Measurements from ENCODE around the gene CD44.

CD44 gene

GRCh38 chr11:35139722-35140282, 831 bp downstream of the CD44 start:
- no peak for DNase-seq

GRCh38 chr11:35141071-35141470, 2.1 kb downstream of the CD44 start:
- no peak for DNase-seq

GRCh38 chr11:35141571-35141971, 2.6 kb downstream of the CD44 start:
- DNase-seq = peak in 19 of 51 donors; percentile 2 to 51 (median 22)

- no peak for DNase-seq
These were observed 3.6 kb downstream of the CD44 start for GRCh38 chr11:35142481-35143075.

- no peak for DNase-seq
These were observed 4.5 kb downstream of the CD44 start for GRCh38 chr11:35143297-35144135.

GRCh38 chr11:35144136-35144741, 5.3 kb downstream of the CD44 start:
- peak in 1 of 51 donors; percentile 34 for DNase-seq

GRCh38 chr11:35144806-35145205, 5.8 kb downstream of the CD44 start:
- DNase-seq = no peak

- DNase-seq = no peak
These were observed 6.3 kb downstream of the CD44 start for GRCh38 chr11:35145271-35145670.

GRCh38 chr11:35146074-35146521, 7.1 kb downstream of the CD44 start:
- DNase-seq = no peak

- no peak for DNase-seq
These were observed 7.7 kb downstream of the CD44 start for GRCh38 chr11:35146711-35147110.

GRCh38 chr11:35147235-35147634, 8.3 kb downstream of the CD44 start:
- no peak for DNase-seq

GRCh38 chr11:35148163-35148837, 9.3 kb downstream of the CD44 start:
- DNase-seq = no peak

- DNase-seq = no peak
These were observed 11.5 kb downstream of the CD44 start for GRCh38 chr11:35150454-35150853.

- peak in 1 of 51 donors; percentile 17 for DNase-seq
These were observed 12.3 kb downstream of the CD44 start for GRCh38 chr11:35151241-35151640.

GRCh38 chr11:35151683-35152280, 12.8 kb downstream of the CD44 start:
- DNase-seq = no peak

GRCh38 chr11:35152575-35152974, 13.6 kb downstream of the CD44 start:
- DNase-seq = no peak

- no peak for DNase-seq
These were observed 14.3 kb downstream of the CD44 start for GRCh38 chr11:35153280-35153679.

- no peak for DNase-seq
These were observed 16.0 kb downstream of the CD44 start for GRCh38 chr11:35154952-35155351.

GRCh38 chr11:35155677-35156076, 16.7 kb downstream of the CD44 start:
- DNase-seq = no peak

- DNase-seq = no peak
These were observed 19.1 kb downstream of the CD44 start for GRCh38 chr11:35157814-35158700.
